Memory B cell (primary cell): ENCODE data around the gene PLPPR5.

ENCODE experiments used
- ATAC-seq: fragments of 150-1000 bp; cut with Tn5 transposase; 2 replicates; pipeline ENCODE4 v1.10.0; 2021; ENCODE audit warnings: low read depth, mild to moderate bottlenecking, moderate library complexity
- DNase-seq, 2 donors: peaks; one replicate each; pipeline ENCODE4 v3.0.0; 2022; ENCODE audit warnings: low spot score in 2 of 2
- H3K27ac Mint-ChIP-seq: one replicate; pipeline ENCODE4 v1.8.0; 2022; ENCODE audit warnings: mild to moderate bottlenecking, moderate library complexity, mixed read lengths
- H3K27me3 Mint-ChIP-seq: one replicate; pipeline ENCODE4 v1.8.0; 2022; ENCODE audit warnings: mixed read lengths
- H3K36me3 Mint-ChIP-seq: one replicate; pipeline ENCODE4 v1.8.0; 2022; ENCODE audit warnings: mild to moderate bottlenecking, mixed read lengths
- H3K4me1 Mint-ChIP-seq: one replicate; pipeline ENCODE4 v1.8.0; 2022; ENCODE audit warnings: mixed read lengths
- H3K4me3 Mint-ChIP-seq: one replicate; pipeline ENCODE4 v1.8.0; 2022; ENCODE audit warnings: mild to moderate bottlenecking, moderate library complexity, mixed read lengths
- H3K9me3 Mint-ChIP-seq: one replicate; pipeline ENCODE4 v1.8.0; 2022; ENCODE audit warnings: mixed read lengths

Gene PLPPR5

DNA sequence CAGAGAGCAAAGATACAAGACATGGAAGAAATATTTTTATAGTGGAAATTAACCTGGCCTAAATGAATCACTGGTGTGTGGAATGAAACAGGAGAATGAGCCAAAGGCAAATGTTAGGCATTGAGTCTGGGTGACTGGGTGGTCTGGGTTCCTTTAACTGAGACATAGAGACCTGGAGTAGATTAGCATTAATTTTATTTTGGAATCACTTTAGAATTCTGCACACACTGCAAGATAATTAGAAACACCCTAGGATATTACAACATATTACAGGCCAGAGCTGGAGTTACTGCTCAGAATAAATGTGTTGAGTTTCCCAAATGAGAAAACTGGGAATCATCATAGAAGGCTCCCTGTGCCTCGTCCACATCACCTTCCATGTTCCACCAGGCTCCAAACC lies 85.5 kb downstream of the PLPPR5 start:
- H3K4me3 Mint-ChIP-seq = no peak overlapping the region
- H3K27ac Mint-ChIP-seq = no peak overlapping the region
- H3K27me3 Mint-ChIP-seq = no peaks in the 10 kb centered on the region

DNA sequence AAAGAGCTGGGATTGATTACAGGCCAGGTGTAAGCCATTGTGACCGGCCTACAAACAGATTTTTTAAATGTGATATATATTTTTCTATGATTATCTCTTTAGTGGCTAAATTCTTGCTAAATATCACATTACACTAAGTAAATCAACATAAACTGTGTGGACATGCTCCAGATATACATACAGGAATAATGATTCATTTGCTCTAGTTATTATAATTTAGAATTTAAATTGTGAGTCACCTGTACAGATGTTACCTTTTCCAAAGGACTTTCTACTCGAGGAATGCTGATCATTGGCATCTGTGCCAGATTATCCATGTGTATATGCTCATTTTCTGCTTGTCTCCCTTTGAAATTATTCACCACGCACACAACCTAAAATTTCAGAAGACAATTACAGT lies 90.1 kb downstream of the PLPPR5 start:
- H3K4me3 Mint-ChIP-seq = no peak overlapping the region
- H3K4me1 Mint-ChIP-seq = peaks cover 5% of the 10 kb centered on the region
- DNase-seq = no peak
- H3K36me3 Mint-ChIP-seq = no peaks in the 10 kb centered on the region
- no peak overlapping the region for H3K27ac Mint-ChIP-seq
- H3K9me3 Mint-ChIP-seq = no peaks in the 10 kb centered on the region
- H3K27me3 Mint-ChIP-seq = no peaks in the 10 kb centered on the region
- ATAC-seq = no peak

More for the DNA sequence above, 85.5 kb downstream of the PLPPR5 start:
- ATAC-seq (no peak), DNase-seq (no peak)
- peaks cover 5% of the 10 kb centered on the region for H3K4me1 Mint-ChIP-seq
- H3K9me3 Mint-ChIP-seq = no peaks in the 10 kb centered on the region
- H3K36me3 Mint-ChIP-seq = no peaks in the 10 kb centered on the region

DNA sequence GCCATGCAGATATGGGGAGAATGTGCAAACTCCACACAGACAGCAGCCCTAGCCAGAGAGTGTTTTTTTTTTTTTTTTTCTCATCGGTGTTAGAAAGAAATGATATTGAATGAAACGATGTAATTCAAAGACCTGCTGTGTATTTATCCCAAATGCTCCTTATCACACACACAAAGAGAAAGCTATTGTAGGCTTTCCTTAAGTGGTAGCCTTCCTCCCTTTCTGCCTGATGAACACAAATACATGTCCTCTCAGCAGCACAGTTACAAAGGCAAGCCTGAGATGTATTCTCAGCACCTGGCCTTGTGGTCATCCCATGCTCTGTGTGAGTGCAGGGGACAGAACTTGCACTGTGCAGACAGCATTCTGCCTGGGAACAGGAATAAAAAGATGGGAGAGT lies 93.8 kb downstream of the PLPPR5 start:
- Mint-ChIP-seq H3K27ac (no peak overlapping the region), H3K9me3 (no peaks in the 10 kb centered on the region), H3K36me3 (no peaks in the 10 kb centered on the region), H3K27me3 (no peaks in the 10 kb centered on the region), H3K4me1 (no peaks in the 10 kb centered on the region), H3K4me3 (no peak overlapping the region)
- ATAC-seq (no peak), DNase-seq (no peak)

DNA sequence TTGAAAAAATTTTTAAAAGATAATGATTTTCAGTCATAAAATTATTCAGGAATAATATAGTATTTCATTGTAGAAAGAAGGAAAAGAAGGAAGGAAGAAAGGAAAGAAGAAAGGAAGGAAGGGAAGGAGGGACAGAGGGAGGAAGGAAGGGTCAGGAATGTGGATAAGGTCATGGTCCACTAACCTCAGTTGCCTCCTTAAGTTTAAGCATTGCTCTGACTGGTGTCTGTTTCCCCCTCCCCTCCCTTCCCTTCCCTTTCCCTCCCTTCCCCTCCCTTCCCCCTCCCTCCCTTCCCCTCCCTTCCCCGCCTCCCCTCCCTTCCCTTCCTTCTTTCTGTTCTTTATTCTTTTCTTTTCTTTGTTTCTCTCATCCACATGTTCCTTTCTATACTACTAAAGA lies 95.7 kb downstream of the PLPPR5 start:
- no peak for DNase-seq
- Mint-ChIP-seq H3K4me3 (no peak overlapping the region), H3K36me3 (no peaks in the 10 kb centered on the region), H3K27ac (no peak overlapping the region), H3K27me3 (no peaks in the 10 kb centered on the region), H3K4me1 (no peaks in the 10 kb centered on the region), H3K9me3 (no peaks in the 10 kb centered on the region)
- no peak for ATAC-seq

DNA sequence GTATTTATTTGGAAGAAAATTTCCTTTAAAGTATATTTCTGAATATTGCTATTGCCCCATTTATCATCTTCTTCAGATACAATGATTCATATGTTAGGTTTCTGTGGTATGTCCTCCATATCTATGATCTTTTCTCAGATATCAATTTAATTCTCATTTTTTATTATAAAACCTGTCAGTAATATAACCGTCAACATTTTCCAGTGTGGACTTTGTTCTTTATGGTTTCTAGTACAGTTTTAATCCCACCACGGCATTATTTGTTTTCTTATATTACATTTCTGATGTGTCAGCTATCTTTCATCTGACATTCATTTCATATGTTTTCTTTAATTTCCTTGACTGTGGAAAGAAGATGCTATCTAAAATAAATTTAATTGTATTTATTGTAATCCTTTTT lies 97.9 kb downstream of the PLPPR5 start:
- no peaks in the 10 kb centered on the region for H3K27me3 Mint-ChIP-seq
- no peak overlapping the region for H3K4me3 Mint-ChIP-seq
- ATAC-seq = no peak
- no peaks in the 10 kb centered on the region for H3K9me3 Mint-ChIP-seq
- DNase-seq = no peak
- H3K27ac Mint-ChIP-seq = no peak overlapping the region
- H3K36me3 Mint-ChIP-seq = no peaks in the 10 kb centered on the region
- H3K4me1 Mint-ChIP-seq = no peaks in the 10 kb centered on the region

DNA sequence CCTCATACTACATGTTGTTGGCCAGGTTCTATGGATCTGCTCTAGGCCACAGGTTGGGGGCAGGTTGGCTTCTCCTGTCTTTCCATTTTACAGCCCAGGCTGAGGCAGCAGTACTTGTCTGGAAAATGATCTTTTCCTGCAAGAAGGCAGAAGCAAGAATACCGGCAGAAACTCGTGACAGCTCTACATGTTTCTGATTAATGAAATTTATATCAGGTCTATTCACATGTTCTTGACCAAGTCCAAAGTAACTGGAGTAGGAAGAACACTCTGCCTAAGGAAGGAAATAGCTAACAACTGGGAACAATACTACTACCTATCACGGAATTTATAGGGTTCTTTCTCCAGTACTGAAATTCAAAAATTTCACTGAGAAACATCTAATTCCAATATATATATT lies 98.3 kb downstream of the PLPPR5 start:
- Mint-ChIP-seq H3K9me3 (no peaks in the 10 kb centered on the region), H3K27me3 (no peaks in the 10 kb centered on the region), H3K36me3 (no peaks in the 10 kb centered on the region), H3K4me1 (no peaks in the 10 kb centered on the region), H3K4me3 (no peak overlapping the region), H3K27ac (no peak overlapping the region)
- ATAC-seq (no peak), DNase-seq (no peak)

DNA sequence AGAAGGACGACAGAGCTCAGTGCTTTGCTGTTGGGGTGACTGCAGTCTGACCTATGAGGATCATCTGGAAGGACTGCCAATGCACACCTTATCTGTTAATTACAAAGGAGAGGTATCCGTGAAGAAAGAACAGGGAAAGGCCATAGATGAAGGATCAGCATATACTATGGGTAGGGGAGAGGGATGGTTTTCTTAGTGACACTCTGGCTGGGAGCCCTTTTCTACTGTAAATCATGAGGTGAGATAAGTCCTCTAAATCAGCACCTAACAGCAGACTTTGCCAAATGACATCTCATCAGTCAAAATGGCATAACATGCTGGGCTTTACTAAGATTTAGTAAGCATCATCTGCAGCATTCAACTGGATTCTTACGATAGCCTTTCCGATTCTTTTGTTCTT lies 100.0 kb downstream of the PLPPR5 start:
- H3K27ac Mint-ChIP-seq = no peak overlapping the region
- no peaks in the 10 kb centered on the region for H3K36me3 Mint-ChIP-seq
- DNase-seq (no peak), ATAC-seq (no peak)
- H3K4me1 Mint-ChIP-seq = no peaks in the 10 kb centered on the region
- H3K27me3 Mint-ChIP-seq = no peaks in the 10 kb centered on the region
- no peaks in the 10 kb centered on the region for H3K9me3 Mint-ChIP-seq
- H3K4me3 Mint-ChIP-seq = no peak overlapping the region

DNA sequence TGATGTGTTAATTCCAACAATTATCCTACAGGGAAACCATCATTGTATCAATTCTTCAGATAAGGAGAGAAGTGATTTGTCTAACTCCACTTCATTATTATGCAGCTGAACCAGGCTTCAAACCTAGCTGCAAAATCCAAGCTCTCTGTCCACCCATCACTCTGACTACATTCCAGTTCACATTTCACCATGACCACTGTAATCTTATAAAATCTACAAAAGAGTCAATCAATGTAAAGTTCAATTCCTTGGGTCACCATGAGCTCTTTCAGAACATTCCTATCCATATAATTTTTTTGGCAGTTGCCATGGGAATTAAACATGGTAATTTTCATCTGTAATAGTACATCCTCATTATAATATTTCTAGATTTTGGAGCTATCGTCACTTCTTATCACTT lies 100.9 kb downstream of the PLPPR5 start:
- H3K9me3 Mint-ChIP-seq = no peaks in the 10 kb centered on the region
- H3K4me3 Mint-ChIP-seq = no peak overlapping the region
- H3K4me1 Mint-ChIP-seq = no peaks in the 10 kb centered on the region
- H3K27ac Mint-ChIP-seq = no peak overlapping the region
- no peaks in the 10 kb centered on the region for H3K36me3 Mint-ChIP-seq
- no peaks in the 10 kb centered on the region for H3K27me3 Mint-ChIP-seq
- no peak for DNase-seq
- ATAC-seq = no peak

DNA sequence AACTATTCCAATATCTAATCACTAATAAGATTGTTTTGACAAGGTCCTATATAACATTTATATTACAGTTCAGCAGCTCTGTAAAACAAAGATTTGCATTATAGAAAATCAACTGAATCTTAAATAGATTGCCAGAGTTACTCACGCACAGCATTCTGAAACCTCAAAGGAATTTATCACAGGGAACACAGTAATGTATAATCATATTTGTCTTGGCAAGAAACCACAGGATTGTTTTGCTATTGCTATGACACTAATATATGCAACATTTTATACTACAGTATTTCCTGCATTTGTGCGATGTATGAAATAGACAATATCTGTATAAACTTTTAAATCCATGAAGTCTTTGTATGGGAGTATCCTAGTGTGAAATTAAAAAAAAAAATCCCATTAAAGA lies 101.4 kb downstream of the PLPPR5 start:
- DNase-seq = no peak
- Mint-ChIP-seq H3K4me1 (no peaks in the 10 kb centered on the region), H3K9me3 (no peaks in the 10 kb centered on the region)

DNA sequence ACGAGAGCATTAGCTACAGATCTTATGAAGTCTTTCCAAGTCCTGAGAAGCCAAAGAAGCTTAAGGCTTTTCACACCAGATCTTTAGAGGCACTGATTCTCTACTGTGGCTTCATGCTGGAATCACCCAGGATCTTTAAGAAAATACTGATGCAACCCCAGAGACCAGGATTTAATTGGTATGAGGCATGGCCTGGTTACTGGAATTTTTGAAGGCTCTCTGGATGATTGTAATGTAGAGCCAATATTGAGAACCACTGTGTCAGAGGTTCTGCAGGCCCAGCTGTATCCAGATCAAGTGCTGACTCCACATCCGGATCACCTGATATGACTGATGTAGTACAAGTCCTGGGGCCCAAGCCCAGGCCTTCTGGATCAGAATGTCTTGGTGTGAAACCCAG lies 105.7 kb downstream of the PLPPR5 start:
- H3K4me1 Mint-ChIP-seq = no peaks in the 10 kb centered on the region
- H3K27me3 Mint-ChIP-seq = no peaks in the 10 kb centered on the region
- no peak for DNase-seq
- H3K36me3 Mint-ChIP-seq = peaks cover 3% of the 10 kb centered on the region
- H3K9me3 Mint-ChIP-seq = peaks cover 7% of the 10 kb centered on the region
- H3K4me3 Mint-ChIP-seq = no peak overlapping the region
- H3K27ac Mint-ChIP-seq = no peak overlapping the region
- no peak for ATAC-seq

More for the DNA sequence above, 101.4 kb downstream of the PLPPR5 start:
- ATAC-seq = no peak
- no peak overlapping the region for H3K27ac Mint-ChIP-seq
- no peaks in the 10 kb centered on the region for H3K36me3 Mint-ChIP-seq
- H3K27me3 Mint-ChIP-seq = no peaks in the 10 kb centered on the region
- H3K4me3 Mint-ChIP-seq = no peak overlapping the region

DNA sequence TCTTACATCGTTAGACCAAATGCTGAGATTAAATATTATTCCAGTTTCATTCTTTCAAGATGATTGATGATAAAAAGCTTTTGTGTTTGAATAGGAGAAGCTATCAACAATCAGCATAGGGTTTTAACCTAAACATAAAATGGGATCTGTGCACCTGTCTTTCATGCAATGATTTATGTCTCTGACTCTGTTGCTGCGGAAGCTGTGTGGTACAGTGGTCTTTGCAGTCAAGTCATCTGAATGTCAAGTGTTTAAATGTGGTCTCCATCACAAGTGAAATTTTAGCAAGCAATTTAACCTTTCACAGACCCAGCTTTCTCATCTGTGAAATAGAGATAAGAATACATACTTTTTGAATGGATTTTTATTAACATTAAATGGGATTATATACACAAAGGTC lies 107.2 kb downstream of the PLPPR5 start:
- Mint-ChIP-seq H3K36me3 (peaks cover 3% of the 10 kb centered on the region), H3K9me3 (peaks cover 7% of the 10 kb centered on the region), H3K27ac (no peak overlapping the region), H3K4me1 (no peaks in the 10 kb centered on the region), H3K27me3 (no peaks in the 10 kb centered on the region), H3K4me3 (no peak overlapping the region)
- DNase-seq = no peak
- ATAC-seq = no peak

DNA sequence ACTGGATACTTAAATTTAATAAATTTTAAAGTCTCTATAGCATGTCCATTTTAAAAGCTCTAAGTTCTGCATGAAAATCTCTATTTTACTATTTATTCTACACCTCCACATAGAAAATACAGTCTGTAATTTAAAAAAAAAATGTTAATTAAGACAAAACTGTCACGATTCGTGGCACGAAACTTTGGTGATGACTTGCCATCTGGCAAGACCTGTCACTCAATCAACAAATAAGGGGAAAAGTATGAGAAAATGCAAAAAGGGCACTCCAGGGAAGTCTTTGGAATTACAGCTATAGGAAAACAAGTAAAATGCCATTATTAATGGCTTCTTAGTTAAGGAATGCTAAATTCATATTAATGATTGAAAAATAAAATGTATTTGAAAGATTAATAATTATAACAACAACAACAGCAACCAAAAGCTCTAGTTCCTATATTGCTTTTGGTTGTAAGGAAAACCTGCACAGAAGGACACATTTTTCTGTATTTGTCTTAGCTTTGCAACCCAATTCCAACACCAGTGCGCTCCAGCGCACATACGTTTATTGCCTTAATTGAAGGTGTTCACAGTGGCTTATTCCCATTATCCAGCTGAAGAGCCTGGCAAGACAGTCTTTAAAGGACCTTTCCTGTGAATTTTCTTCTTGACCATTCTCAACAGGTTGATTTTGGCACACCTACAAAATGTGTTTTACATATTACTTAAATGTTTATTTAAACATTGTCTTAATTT lies 107.8 kb downstream of the PLPPR5 start:
- Mint-ChIP-seq H3K36me3 (peaks cover 3% of the 10 kb centered on the region), H3K27ac (no peak overlapping the region), H3K9me3 (peaks cover 7% of the 10 kb centered on the region), H3K27me3 (no peaks in the 10 kb centered on the region), H3K4me3 (no peak overlapping the region), H3K4me1 (no peaks in the 10 kb centered on the region)
- ATAC-seq (no peak), DNase-seq (no peak)

DNA sequence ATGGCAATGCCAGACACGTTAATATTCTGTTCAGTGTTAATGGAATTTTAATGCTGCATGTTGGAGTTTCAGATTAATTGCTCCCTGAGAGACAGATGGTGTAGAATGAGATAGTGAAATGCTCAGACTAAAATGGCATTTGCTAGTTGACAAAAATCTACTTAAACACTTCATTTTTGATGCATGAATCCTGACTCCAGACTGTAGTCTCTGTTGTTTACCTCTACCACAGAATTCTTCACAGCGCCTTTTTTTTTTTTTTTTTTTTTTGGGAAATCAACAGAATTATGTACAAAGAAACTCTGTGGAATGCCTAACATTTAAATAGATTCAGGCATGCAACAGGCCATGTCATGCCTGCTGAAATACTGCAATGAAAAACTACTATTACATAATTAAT lies 111.3 kb downstream of the PLPPR5 start:
- DNase-seq (no peak), ATAC-seq (no peak)
- Mint-ChIP-seq H3K27ac (no peak overlapping the region), H3K9me3 (peaks cover 7% of the 10 kb centered on the region), H3K4me1 (no peaks in the 10 kb centered on the region), H3K4me3 (no peak overlapping the region), H3K36me3 (peaks cover 3% of the 10 kb centered on the region), H3K27me3 (peaks cover under 1% of the 10 kb centered on the region)

DNA sequence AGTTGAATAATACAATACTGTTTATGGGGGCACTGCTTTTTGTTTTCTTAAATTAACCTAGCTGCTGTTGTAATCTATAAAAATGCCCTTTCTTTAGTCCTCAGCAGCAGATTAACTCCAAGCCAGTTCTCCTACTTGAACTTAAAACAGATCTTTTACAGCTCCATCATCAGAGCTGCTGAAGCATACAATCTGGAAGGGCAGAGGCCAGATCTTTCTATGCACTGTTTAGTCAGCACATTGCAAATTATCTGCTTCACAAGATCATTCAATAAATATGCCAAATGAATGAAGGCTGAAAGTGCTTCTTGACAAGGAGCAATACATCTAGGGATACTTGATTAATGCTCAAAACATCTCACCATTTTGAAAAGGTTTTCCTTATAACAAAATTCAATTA lies 115.8 kb downstream of the PLPPR5 start:
- H3K4me3 Mint-ChIP-seq = no peak overlapping the region
- H3K36me3 Mint-ChIP-seq = no peaks in the 10 kb centered on the region
- H3K27ac Mint-ChIP-seq = no peak overlapping the region
- H3K27me3 Mint-ChIP-seq = peaks cover 4% of the 10 kb centered on the region
- H3K4me1 Mint-ChIP-seq = no peaks in the 10 kb centered on the region
- DNase-seq (no peak), ATAC-seq (no peak)
- H3K9me3 Mint-ChIP-seq = no peaks in the 10 kb centered on the region

DNA sequence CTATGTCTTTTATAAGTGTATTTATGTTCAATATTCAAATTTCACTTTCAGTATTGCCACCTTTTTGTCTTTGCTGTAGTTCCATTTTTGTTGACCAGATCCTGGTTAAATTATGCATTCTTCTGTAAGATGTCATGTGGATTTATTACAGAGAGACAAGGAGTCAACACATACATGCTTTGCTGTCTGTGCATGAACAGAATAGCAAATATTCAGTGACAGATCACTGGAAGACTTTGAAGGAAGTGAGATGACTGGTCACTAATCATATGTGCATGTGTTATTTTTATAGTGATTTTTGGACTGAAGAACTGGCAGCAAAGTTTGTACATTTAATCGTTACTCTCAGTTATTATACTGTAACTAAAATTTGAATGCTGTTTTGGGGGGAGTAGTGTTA lies 117.2 kb downstream of the PLPPR5 start:
- H3K36me3 Mint-ChIP-seq = no peaks in the 10 kb centered on the region
- DNase-seq = no peak

More for the DNA sequence above, 117.2 kb downstream of the PLPPR5 start:
- no peak for ATAC-seq
- Mint-ChIP-seq H3K9me3 (no peaks in the 10 kb centered on the region), H3K4me3 (no peak overlapping the region), H3K4me1 (no peaks in the 10 kb centered on the region), H3K27ac (no peak overlapping the region), H3K27me3 (peaks cover 4% of the 10 kb centered on the region)
